Fibroblast of pulmonary artery (primary cell): ENCODE data around the gene C5AR2.

ENCODE experiments used
- DNase-seq: peaks from one replicate; pipeline ENCODE4 v3.0.0-alpha.2; 2010; ENCODE audit warnings: low read depth
- H3K4me3 ChIP-seq: replicated peaks from 2 replicates; pipeline ENCODE4 v1.5.1; 2011; ENCODE audit warnings: low read depth, mild to moderate bottlenecking, control low read depth, low read length, moderate library complexity
- CTCF ChIP-seq: IDR thresholded peaks from 2 replicates; pipeline ENCODE4 v1.5.1; 2011; ENCODE audit warnings: mild to moderate bottlenecking, control low read depth, low read length, inconsistent platforms; ENCODE audit errors: missing control alignments

The C5AR2 gene

GRCh38 chr19:47313754-47314295 is 18.1 kb upstream of the C5AR2 start:
- DNase-seq: no peak
- TF ChIP-seq CTCF: no peak

GRCh38 chr19:47315125-47315821 is 16.7 kb upstream of the C5AR2 start:
- peak; percentile 97 for DNase-seq
- H3K4me3 ChIP-seq: no peak overlapping the region
- TF ChIP-seq CTCF: no peak

More at GRCh38 chr19:47313754-47314295, 18.1 kb upstream of the C5AR2 start:
- H3K4me3 ChIP-seq: no peak overlapping the region

GRCh38 chr19:47316513-47316912 is 15.5 kb upstream of the C5AR2 start:
- no peak overlapping the region for H3K4me3 ChIP-seq
- no peak for DNase-seq
- no peak for TF ChIP-seq CTCF

GRCh38 chr19:47319923-47320871 is 11.8 kb upstream of the C5AR2 start:
- no peak overlapping the region for H3K4me3 ChIP-seq
- DNase-seq: no peak
- TF ChIP-seq CTCF: no peak

- DNase-seq: no peak
- no peak for TF ChIP-seq CTCF
- H3K4me3 ChIP-seq: no peak overlapping the region
These were observed 10.3 kb upstream of the C5AR2 start for GRCh38 chr19:47321630-47322029.

- H3K4me3 ChIP-seq: no peak overlapping the region
- TF ChIP-seq CTCF: no peak
- DNase-seq: no peak
These were observed 9.9 kb upstream of the C5AR2 start for GRCh38 chr19:47322058-47322457.
